Trophoblast cell (in vitro differentiated cells and primary cell): ENCODE data around the gene SEMA5A.

ENCODE experiments used
- DNase-seq, 2 donors: peaks; one replicate each; pipeline ENCODE4 v3.0.0-alpha.2; 2016
- H2AFZ ChIP-seq: 2 replicates; pipeline ENCODE4 v1.6.1; 2013; ENCODE audit warnings: low read length, moderate library complexity, mild to moderate bottlenecking; ENCODE audit not compliant: insufficient read depth, poor library complexity
- H2AK5ac ChIP-seq: 2 replicates; pipeline ENCODE4 v1.6.1; 2013; ENCODE audit warnings: mild to moderate bottlenecking, low read length
- H2BK120ac ChIP-seq: 2 replicates; pipeline ENCODE4 v1.6.1; 2013; ENCODE audit warnings: low read length, mild to moderate bottlenecking, moderate library complexity; ENCODE audit not compliant: insufficient read depth, poor library complexity
- H2BK12ac ChIP-seq: 2 replicates; pipeline ENCODE4 v1.6.1; 2013; ENCODE audit warnings: mild to moderate bottlenecking, low read length, moderate library complexity
- H2BK5ac ChIP-seq: 2 replicates; pipeline ENCODE4 v1.6.1; 2013; ENCODE audit warnings: low read length, low read depth, moderate library complexity, mild to moderate bottlenecking; ENCODE audit not compliant: poor library complexity
- H3K14ac ChIP-seq: 2 replicates; pipeline ENCODE4 v1.6.1; 2013; ENCODE audit warnings: mild to moderate bottlenecking, low read length
- H3K18ac ChIP-seq: 2 replicates; pipeline ENCODE4 v1.6.1; 2013; ENCODE audit warnings: mild to moderate bottlenecking, low read length
- H3K23ac ChIP-seq: 2 replicates; pipeline ENCODE4 v1.6.1; 2013; ENCODE audit warnings: low read length
- H3K27ac ChIP-seq: 2 replicates; pipeline ENCODE4 v1.5.1; 2013; ENCODE audit warnings: low read depth, mild to moderate bottlenecking, inconsistent platforms, low read length, moderate library complexity
- H3K27me3 ChIP-seq: 2 replicates; pipeline ENCODE4 v1.6.1; 2013; ENCODE audit warnings: inconsistent platforms, mild to moderate bottlenecking, low read length, moderate library complexity; ENCODE audit not compliant: insufficient read depth
- H3K36me3 ChIP-seq, 2 experiments: 1 replicate in 1 of 2; 2 replicates in 1 of 2; pipeline ENCODE4 v1.6.1; 2013; ENCODE audit warnings: low read length in 2 of 2, mild to moderate bottlenecking in 2 of 2, moderate library complexity in 1 of 2; ENCODE audit not compliant: insufficient read depth in 2 of 2, control insufficient read depth in 1 of 2
- H3K4ac ChIP-seq: 2 replicates; pipeline ENCODE4 v1.6.1; 2013; ENCODE audit warnings: low read depth, mild to moderate bottlenecking, low read length, moderate library complexity
- H3K4me1 ChIP-seq, 2 experiments: 1 replicate in 1 of 2; 2 replicates in 1 of 2; pipeline ENCODE4 v1.6.1; 2013; ENCODE audit warnings: low read length in 2 of 2, mild to moderate bottlenecking in 2 of 2, moderate library complexity in 1 of 2; ENCODE audit not compliant: insufficient read depth in 2 of 2, control insufficient read depth in 1 of 2
- H3K4me2 ChIP-seq: 2 replicates; pipeline ENCODE4 v1.6.1; 2013; ENCODE audit warnings: inconsistent platforms, mild to moderate bottlenecking, low read length, moderate library complexity
- H3K4me3 ChIP-seq: 2 replicates; pipeline ENCODE4 v1.5.1; 2013; ENCODE audit warnings: mild to moderate bottlenecking, low read depth, low read length, inconsistent platforms
- H3K79me1 ChIP-seq: one replicate; pipeline ENCODE4 v1.6.1; 2013; ENCODE audit warnings: low read length
- H3K79me2 ChIP-seq: 2 replicates; pipeline ENCODE4 v1.6.1; 2013; ENCODE audit warnings: low read length, mild to moderate bottlenecking; ENCODE audit not compliant: control insufficient read depth, insufficient read depth, poor library complexity
- H3K9ac ChIP-seq: 2 replicates; pipeline ENCODE4 v1.6.1; 2013; ENCODE audit warnings: mild to moderate bottlenecking, low read length
- H3K9me3 ChIP-seq: 2 replicates; pipeline ENCODE4 v1.6.1; 2013; ENCODE audit warnings: low read depth, mild to moderate bottlenecking, control low read depth, inconsistent platforms, low read length; ENCODE audit not compliant: insufficient read depth
- H4K12ac ChIP-seq: 2 replicates; pipeline ENCODE4 v1.6.1; 2013; ENCODE audit warnings: low read depth, mild to moderate bottlenecking, low read length, moderate library complexity
- H4K8ac ChIP-seq: 2 replicates; pipeline ENCODE4 v1.6.1; 2013; ENCODE audit warnings: low read depth, mild to moderate bottlenecking, low read length, moderate library complexity
- H4K91ac ChIP-seq: one replicate; pipeline ENCODE4 v1.6.1; 2013; ENCODE audit warnings: low read depth, mild to moderate bottlenecking, low read length, moderate library complexity
- whole genome bisulfite sequencing: extraction: QIAGEN DNeasy Blood & Tissue Kit; methylation state at CpG from one replicate; pipeline ENCODE4 v1.1.7; 2013; ENCODE audit warnings: missing lambda C conversion rate; ENCODE audit not compliant: insufficient read length, insufficient coverage; ENCODE audit errors: extremely low coverage; 5-methylcytosine and 5-hydroxymethylcytosine counted together

SEMA5A gene

GRCh38 chr5:9091896-9092662 lies 453.8 kb downstream of the SEMA5A start:
- H2AFZ ChIP-seq: no peak overlapping the region
- no peaks in the 10 kb centered on the region for H3K4me1 ChIP-seq
- no peak overlapping the region for H4K12ac ChIP-seq
- no peaks in the 10 kb centered on the region for H3K79me2 ChIP-seq
- H3K27me3 ChIP-seq: no peaks in the 10 kb centered on the region
- DNase-seq: peak; percentile 51 to 66
- H4K8ac ChIP-seq: no peak overlapping the region
- H3K27ac ChIP-seq: no peak overlapping the region
- no peak overlapping the region for H2BK12ac ChIP-seq
- H4K91ac ChIP-seq: no peak overlapping the region
- no peak overlapping the region for H3K18ac ChIP-seq
- no peak overlapping the region for H3K9ac ChIP-seq
- no peak overlapping the region for H2BK120ac ChIP-seq
- H3K4me3 ChIP-seq: no peak overlapping the region
- peaks cover 0 to 8% of the 10 kb centered on the region in 2 experiments for H3K36me3 ChIP-seq
- H3K4me2 ChIP-seq: no peak overlapping the region
- H3K14ac ChIP-seq: no peak overlapping the region
- WGBS: no CpG with 5 or more reads among the region's 5 CpGs
- no peaks in the 10 kb centered on the region for H3K9me3 ChIP-seq
- no peak overlapping the region for H2AK5ac ChIP-seq
- no peak overlapping the region for H3K23ac ChIP-seq
- no peak overlapping the region for H2BK5ac ChIP-seq
- H3K4ac ChIP-seq: no peak overlapping the region
- H3K79me1 ChIP-seq: no peaks in the 10 kb centered on the region

GRCh38 chr5:9090381-9091026 lies 455.4 kb downstream of the SEMA5A start:
- Histone ChIP-seq H3K79me1 (no peaks in the 10 kb centered on the region), H4K91ac (no peak overlapping the region), H3K36me3 (peaks cover 4 to 17% of the 10 kb centered on the region in 2 experiments), H3K18ac (no peak overlapping the region), H3K23ac (no peak overlapping the region), H2AK5ac (no peak overlapping the region), H3K79me2 (no peaks in the 10 kb centered on the region), H3K9ac (no peak overlapping the region), H2BK12ac (no peak overlapping the region), H3K27me3 (no peaks in the 10 kb centered on the region), H3K4ac (no peak overlapping the region), H3K4me3 (no peak overlapping the region), H3K14ac (no peak overlapping the region), H3K4me1 (no peaks in the 10 kb centered on the region), H4K8ac (no peak overlapping the region), H3K27ac (no peak overlapping the region), H2BK5ac (no peak overlapping the region), H2BK120ac (no peak overlapping the region), H3K9me3 (peaks cover 2% of the 10 kb centered on the region), H2AFZ (no peak overlapping the region), H4K12ac (no peak overlapping the region), H3K4me2 (no peak overlapping the region)
- no CpG with 5 or more reads among the region's 7 CpGs for WGBS
- DNase-seq: no peak

- H3K4me1 ChIP-seq: no peaks in the 10 kb centered on the region
- H3K4me2 ChIP-seq: no peak overlapping the region
- no peak overlapping the region for H3K4me3 ChIP-seq
- H3K18ac ChIP-seq: no peak overlapping the region
- peaks cover 6% of the 10 kb centered on the region for H3K9me3 ChIP-seq
- H3K79me1 ChIP-seq: no peaks in the 10 kb centered on the region
- H3K27me3 ChIP-seq: no peaks in the 10 kb centered on the region
- H3K79me2 ChIP-seq: no peaks in the 10 kb centered on the region
- no peak overlapping the region for H2BK5ac ChIP-seq
- H3K9ac ChIP-seq: no peak overlapping the region
- H3K4ac ChIP-seq: no peak overlapping the region
- H3K14ac ChIP-seq: no peak overlapping the region
- no peak overlapping the region for H2AK5ac ChIP-seq
- H2BK12ac ChIP-seq: no peak overlapping the region
- no CpG with 5 or more reads among the region's 1 CpG for WGBS
- H2BK120ac ChIP-seq: no peak overlapping the region
- DNase-seq: no peak
- no peak overlapping the region for H4K91ac ChIP-seq
- H4K12ac ChIP-seq: no peak overlapping the region
- H3K27ac ChIP-seq: no peak overlapping the region
- no peak overlapping the region for H2AFZ ChIP-seq
- H3K36me3 ChIP-seq: peaks cover 8 to 21% of the 10 kb centered on the region in 2 experiments
- H3K23ac ChIP-seq: no peak overlapping the region
- H4K8ac ChIP-seq: no peak overlapping the region
Observed at GRCh38 chr5:9089893-9090292, 456.0 kb downstream of the SEMA5A start.

DNA sequence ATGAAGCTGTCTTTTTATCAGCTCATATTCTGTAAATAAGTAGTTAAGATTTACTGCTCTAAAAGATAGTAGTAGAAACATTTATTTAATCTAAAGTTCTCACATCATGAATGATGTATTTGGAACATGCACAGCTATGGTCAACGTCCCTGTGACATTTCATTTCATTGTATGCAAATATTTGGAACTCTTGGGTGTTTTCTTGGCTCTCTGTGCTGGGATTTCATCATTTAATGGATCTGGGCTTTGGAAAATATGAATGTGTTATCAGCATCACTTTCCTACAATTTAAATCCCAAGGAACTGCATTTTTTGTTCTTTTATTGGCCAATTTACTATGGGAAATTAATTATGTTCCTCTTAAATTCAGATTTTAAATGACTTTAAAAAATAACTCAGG lies 462.9 kb downstream of the SEMA5A start:
- Histone ChIP-seq H4K91ac (no peak overlapping the region), H3K4ac (no peak overlapping the region), H3K9me3 (peaks cover 6% of the 10 kb centered on the region), H3K9ac (no peak overlapping the region), H4K12ac (no peak overlapping the region), H3K27me3 (no peaks in the 10 kb centered on the region), H4K8ac (no peak overlapping the region), H3K4me1 (no peaks in the 10 kb centered on the region), H3K14ac (no peak overlapping the region), H3K18ac (no peak overlapping the region), H2AFZ (no peak overlapping the region), H3K4me2 (no peak overlapping the region), H3K36me3 (peaks cover 10 to 19% of the 10 kb centered on the region in 2 experiments), H3K23ac (no peak overlapping the region), H3K27ac (no peak overlapping the region), H3K4me3 (no peak overlapping the region), H3K79me2 (no peaks in the 10 kb centered on the region), H3K79me1 (no peaks in the 10 kb centered on the region), H2AK5ac (no peak overlapping the region), H2BK120ac (no peak overlapping the region), H2BK12ac (no peak overlapping the region), H2BK5ac (no peak overlapping the region)
- DNase-seq: no peak
- WGBS: no CpG with 5 or more reads among the region's 1 CpG
